BJ (cell line): ENCODE results near the gene FGFR1OP2. TPM values are rescaled to one million over a fixed set of nuclear protein-coding genes. Genes with fewer than 3 reads are reported as not detected.
"Not testable (repeated sequence)": the region's sequence is repeated elsewhere in the genome, so short reads cannot be mapped to it uniquely, and the experiment has no call there.

Experiments
- CTCF ChIA-PET: fragments of 350-600 bp; formaldehyde crosslinking; extraction: SDS; loops from one replicate; lab custom pipeline; 2021; ENCODE audit warnings: antibody characterized with exemption, inconsistent platforms; lab: Yijun Ruan, JAX
- POLR2A ChIA-PET: fragments of 300-600 bp; sonication (Branson Sonifier 250); formaldehyde crosslinking; extraction: SDS; loops from one replicate; lab custom pipeline; 2021; ENCODE audit warnings: antibody characterized with exemption; lab: Charles Lee
- DNase-seq: peaks from one replicate; pipeline ENCODE4 v3.0.0-alpha.2; 2011; ENCODE audit warnings: low read depth
- H3K27me3 ChIP-seq: 2 replicates; pipeline ENCODE4 v1.6.0; 2011; ENCODE audit warnings: low read length; ENCODE audit not compliant: control insufficient read depth, insufficient read depth
- H3K36me3 ChIP-seq: 2 replicates; pipeline ENCODE4 v1.5.1; 2011; ENCODE audit warnings: low read length; ENCODE audit not compliant: control insufficient read depth, insufficient read depth
- H3K4me3 ChIP-seq: 2 replicates; pipeline ENCODE4 v1.5.1; 2011; ENCODE audit warnings: low read depth, mild to moderate bottlenecking, control low read depth, low read length
- polyA minus RNA-seq: library from RNA; depleted of rRNA, polyadenylated mRNA; stranded (reverse); fragments of >200 nt; gene quantifications from 2 replicates; pipeline ENCODE4 v1.2.3, GENCODE V29; 2011; rRNA and poly(A)+ RNA removed
- polyA plus RNA-seq: library from polyadenylated mRNA; depleted of rRNA; stranded (reverse); fragments of >200 nt; gene quantifications from 2 replicates; pipeline ENCODE4 v1.2.3, GENCODE V29; 2011; rRNA removed
- TF ChIP-seq, protein P1 (sequence below): IDR thresholded peaks from 2 replicates; pipeline ENCODE4 v1.5.1; 2011; ENCODE audit warnings: low read depth, mild to moderate bottlenecking, control low read depth, inconsistent platforms, low read length, moderate library complexity; ENCODE audit not compliant: insufficient read depth

The FGFR1OP2 gene
- 16.1 and 36.3 TPM in 2 replicates for polyA plus RNA-seq
- 12.1 and 12.5 TPM in 2 replicates for polyA minus RNA-seq

DNA sequence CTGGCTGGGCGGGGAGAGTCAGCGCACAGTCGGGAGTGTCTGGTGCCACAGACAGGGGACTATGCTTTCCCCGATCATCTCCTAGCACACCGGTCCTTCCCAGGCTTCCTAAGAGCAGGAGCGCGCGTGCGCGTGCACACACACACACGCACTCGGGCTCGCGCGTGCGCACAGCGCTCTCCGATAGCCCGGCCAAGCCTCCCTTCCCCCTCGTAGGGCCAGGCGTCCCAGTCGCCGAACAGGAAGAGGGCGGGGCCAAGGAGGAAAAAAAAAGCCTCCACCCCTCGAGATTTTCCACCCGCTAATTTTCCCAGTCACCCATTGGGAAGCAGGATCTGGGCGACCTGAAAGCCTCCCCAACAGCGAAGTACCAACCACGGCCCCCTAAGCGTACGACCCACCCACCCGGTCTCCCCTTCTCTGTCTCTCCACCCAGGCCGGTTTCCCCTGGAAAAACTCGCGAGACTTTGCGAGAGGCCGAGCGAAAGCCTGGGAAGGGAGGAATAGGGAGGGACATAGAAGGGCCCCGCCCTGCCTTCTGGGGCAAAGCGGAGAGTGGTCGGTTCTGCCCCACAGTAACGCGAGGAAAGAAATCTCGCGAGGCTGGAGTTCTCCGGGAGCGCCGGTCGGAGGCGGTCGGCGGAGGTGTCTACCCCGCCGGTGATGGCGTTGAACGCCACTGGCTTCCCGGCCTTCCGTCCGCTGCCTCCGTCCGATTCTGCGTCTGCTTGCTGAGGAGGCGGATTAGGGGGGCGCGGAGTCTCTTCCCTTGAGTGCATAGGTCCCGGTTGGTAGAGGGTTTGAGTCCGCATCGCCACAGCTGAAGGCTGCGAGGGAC is at the start of gene FGFR1OP2, which contains the start of gene INTS13:
Gene FGFR1OP2, plus strand, starts transcription at position 608 of the 838 bp plus-strand sequence. CDS start 15,689 bp downstream, outside the sequence.
Gene INTS13, minus strand, starts transcription at position 119 of the 838 bp plus-strand sequence. CDS start 1,178 bp downstream, outside the sequence.
- peak; percentile 88 for DNase-seq
- Histone ChIP-seq H3K36me3 (no peaks in the 10 kb centered on the region), H3K27me3 (no peaks in the 10 kb centered on the region), H3K4me3 (peak within 1 kb of the TSS; percentile 88)
- POLR2A ChIA-PET = interaction anchor here (0.6 kb wide), 1 partner anchor 146 kb away, joined by 4 read pairs; no protein-coding TSS in a partner anchor
- TF ChIP-seq, protein P1, sequence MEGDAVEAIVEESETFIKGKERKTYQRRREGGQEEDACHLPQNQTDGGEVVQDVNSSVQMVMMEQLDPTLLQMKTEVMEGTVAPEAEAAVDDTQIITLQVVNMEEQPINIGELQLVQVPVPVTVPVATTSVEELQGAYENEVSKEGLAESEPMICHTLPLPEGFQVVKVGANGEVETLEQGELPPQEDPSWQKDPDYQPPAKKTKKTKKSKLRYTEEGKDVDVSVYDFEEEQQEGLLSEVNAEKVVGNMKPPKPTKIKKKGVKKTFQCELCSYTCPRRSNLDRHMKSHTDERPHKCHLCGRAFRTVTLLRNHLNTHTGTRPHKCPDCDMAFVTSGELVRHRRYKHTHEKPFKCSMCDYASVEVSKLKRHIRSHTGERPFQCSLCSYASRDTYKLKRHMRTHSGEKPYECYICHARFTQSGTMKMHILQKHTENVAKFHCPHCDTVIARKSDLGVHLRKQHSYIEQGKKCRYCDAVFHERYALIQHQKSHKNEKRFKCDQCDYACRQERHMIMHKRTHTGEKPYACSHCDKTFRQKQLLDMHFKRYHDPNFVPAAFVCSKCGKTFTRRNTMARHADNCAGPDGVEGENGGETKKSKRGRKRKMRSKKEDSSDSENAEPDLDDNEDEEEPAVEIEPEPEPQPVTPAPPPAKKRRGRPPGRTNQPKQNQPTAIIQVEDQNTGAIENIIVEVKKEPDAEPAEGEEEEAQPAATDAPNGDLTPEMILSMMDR = no peak
- CTCF ChIA-PET = interaction anchor here (1.0 kb wide), 1 partner anchor 77 kb away, joined by 4 read pairs; no protein-coding TSS in a partner anchor

DNA sequence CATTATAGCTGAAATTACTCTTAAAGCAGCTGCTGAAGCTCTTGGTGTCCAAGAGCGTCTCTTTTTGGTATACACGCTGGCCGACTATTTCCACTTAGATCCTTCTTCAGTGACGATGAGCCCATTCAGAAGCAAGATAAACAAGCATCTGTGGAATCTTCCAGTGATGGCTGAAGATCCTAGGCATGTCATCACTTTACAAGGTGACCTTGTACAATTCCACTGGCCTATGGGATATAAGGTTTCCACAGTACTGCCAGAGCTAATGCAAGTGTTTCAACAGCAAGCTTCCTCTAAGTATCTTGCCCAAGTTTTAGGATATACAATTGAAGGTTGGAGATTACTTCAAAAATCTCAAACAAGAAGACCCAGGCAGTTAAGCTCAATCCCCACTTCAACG is 47.5 kb upstream of the FGFR1OP2 start:
- TF ChIP-seq, protein P1 = no peak
- Histone ChIP-seq H3K27me3 (no peaks in the 10 kb centered on the region), H3K4me3 (no peak overlapping the region), H3K36me3 (no peaks in the 10 kb centered on the region)
- ChIA-PET POLR2A (no interaction called here), CTCF (interaction anchor here (1.2 to 2.8 kb wide), 3 partner anchors 12 to 20 kb away, joined by 3 to 11 read pairs (median 7); no protein-coding TSS in a partner anchor)
- DNase-seq = no peak

DNA sequence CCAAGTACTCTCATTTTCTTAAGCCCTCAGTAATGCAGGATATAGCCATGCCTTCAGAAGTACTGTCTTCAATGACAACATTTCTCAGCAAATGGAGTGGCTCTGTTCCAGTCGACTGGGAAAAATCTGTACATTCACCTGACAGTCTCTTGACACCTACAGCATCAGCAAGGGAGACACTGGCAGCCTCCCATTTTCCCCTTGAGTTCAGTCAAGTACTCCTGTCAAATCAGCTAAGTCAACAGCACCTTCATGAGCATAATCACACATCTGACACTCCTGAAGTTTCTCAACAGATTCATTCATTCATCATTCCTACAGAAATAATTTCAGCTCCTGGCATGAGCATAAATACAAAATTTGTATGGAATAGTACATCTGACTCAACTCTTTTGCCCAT is 46.6 kb upstream of the FGFR1OP2 start:
- Histone ChIP-seq H3K4me3 (no peak overlapping the region), H3K36me3 (no peaks in the 10 kb centered on the region), H3K27me3 (no peaks in the 10 kb centered on the region)
- CTCF ChIA-PET = interaction anchor here (0.6 to 2.8 kb wide), 6 partner anchors 13 to 829 kb away, joined by 3 to 11 read pairs (median 4); partner anchors contain the start of gene TM7SF3
- TF ChIP-seq, protein P1 = no peak
- no peak for DNase-seq
- POLR2A ChIA-PET = no interaction called here

DNA sequence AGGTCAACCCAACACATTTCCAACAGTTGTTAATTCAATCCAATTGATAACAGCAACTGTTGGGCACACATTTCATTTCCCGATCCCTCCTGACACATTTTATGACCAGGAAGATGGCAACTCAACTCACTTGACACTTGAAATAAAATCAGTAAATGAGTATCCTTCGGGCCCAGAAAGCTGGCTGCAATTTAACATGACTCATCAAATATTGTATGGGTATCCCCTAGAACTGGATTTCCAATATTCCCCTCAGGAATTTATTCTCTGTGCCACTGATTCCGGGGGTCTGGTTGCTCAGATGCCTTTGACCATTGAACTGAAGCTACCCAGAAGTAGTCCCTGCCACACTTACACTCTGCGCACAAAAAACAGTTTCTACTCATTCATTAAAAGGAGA is 42.6 kb upstream of the FGFR1OP2 start:
- no peak for DNase-seq
- TF ChIP-seq, protein P1 = no peak
- H3K36me3 ChIP-seq = 0 out of 2 replicates have a peak, but pooled peaks cover 2% of the 10 kb centered on the region
- ChIA-PET CTCF (interaction anchor here (3.9 kb wide), 1 partner anchor 10 kb away, joined by 23 read pairs; no protein-coding TSS in a partner anchor), POLR2A (no interaction called here)
- no peak overlapping the region for H3K4me3 ChIP-seq
- no peaks in the 10 kb centered on the region for H3K27me3 ChIP-seq

DNA sequence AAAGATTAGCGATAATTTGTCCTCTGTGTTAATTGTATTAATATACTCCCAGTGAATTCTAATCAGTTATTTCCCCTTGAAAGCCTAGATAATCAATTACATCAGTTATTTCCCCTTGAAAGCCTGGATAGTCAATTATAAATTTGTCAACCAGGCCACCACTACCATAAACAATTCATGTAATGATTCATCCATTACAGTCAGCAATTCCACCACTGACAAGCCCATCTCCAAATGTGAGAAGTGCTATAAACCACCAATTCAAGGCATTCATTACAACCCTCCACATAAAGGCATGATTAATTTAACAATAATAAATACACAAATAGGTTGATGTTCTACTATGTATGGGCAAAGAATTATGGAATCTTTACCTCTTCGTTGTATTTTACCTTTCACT is 41.4 kb upstream of the FGFR1OP2 start:
- ChIA-PET CTCF (interaction anchor here (3.9 kb wide), 1 partner anchor 11 kb away, joined by 23 read pairs; no protein-coding TSS in a partner anchor), POLR2A (no interaction called here)
- 0 out of 2 replicates have a peak, but pooled peaks cover 2% of the 10 kb centered on the region for H3K36me3 ChIP-seq
- H3K27me3 ChIP-seq = no peaks in the 10 kb centered on the region
- TF ChIP-seq, protein P1 = no peak
- DNase-seq = no peak
- no peak overlapping the region for H3K4me3 ChIP-seq

DNA sequence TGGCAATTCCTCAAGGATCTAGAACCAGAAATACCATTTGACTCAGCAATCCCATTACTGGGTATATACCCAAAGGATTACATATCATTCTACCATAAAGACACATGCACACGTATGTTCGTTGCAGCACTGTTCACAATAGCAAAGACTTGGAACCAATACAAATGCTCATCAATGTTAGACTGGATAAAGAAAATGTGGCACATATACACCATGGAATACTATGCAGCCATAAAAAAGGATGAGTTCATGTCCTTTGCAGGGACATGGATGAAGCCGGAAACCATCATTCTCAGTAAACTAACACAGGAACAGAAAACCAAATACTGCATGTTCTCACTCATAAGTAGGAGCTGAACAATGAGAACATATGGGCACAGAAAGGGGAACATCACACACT is 34.9 kb upstream of the FGFR1OP2 start:
- H3K27me3 ChIP-seq, DNase-seq, H3K36me3 ChIP-seq, H3K4me3 ChIP-seq, POLR2A ChIA-PET: not testable (repeated sequence)
- CTCF ChIA-PET = interaction anchor here (1.3 kb wide), 1 partner anchor 18 kb away, joined by 3 read pairs; no protein-coding TSS in a partner anchor
